GM23338 (cell line): ENCODE results near the gene ATP7A. TPM values are rescaled to one million over a fixed set of nuclear protein-coding genes. Genes with fewer than 3 reads are reported as not detected.

ENCODE experiments used
- ATAC-seq: fragments of 200-7000 bp; cut with Tn5 transposase; 3 replicates; pipeline ENCODE4 v1.9.1; 2020
- DNase-seq: peaks from one replicate; pipeline ENCODE4 v3.0.0-alpha.2; 2015; ENCODE audit warnings: low spot score
- H2AFZ ChIP-seq: fragments of 200-600 bp; sonication (generic); 2 replicates; pipeline ENCODE4 v1.8.0; 2016; ENCODE audit warnings: antibody characterized with exemption, mild to moderate bottlenecking, moderate library complexity
- H3F3A ChIP-seq: fragments of 200-600 bp; sonication (generic); replicated peaks from 2 replicates; pipeline ENCODE4 v1.8.0; 2017; ENCODE audit warnings: antibody characterized with exemption, mixed run types, low read depth
- H3K27ac ChIP-seq: fragments of 200-600 bp; sonication (generic); 2 replicates; pipeline ENCODE4 v1.6.1; 2016; ENCODE audit warnings: low read depth
- H3K27me3 ChIP-seq: fragments of 200-600 bp; sonication (generic); 2 replicates; pipeline ENCODE4 v1.8.0; 2016; ENCODE audit warnings: mild to moderate bottlenecking, mixed run types, moderate library complexity; ENCODE audit not compliant: insufficient read depth
- H3K36me3 ChIP-seq: fragments of 200-600 bp; sonication (generic); 2 replicates; pipeline ENCODE4 v1.8.0; 2016; ENCODE audit warnings: mild to moderate bottlenecking; ENCODE audit not compliant: insufficient read depth
- H3K4me1 ChIP-seq: fragments of 200-600 bp; sonication (generic); 2 replicates; pipeline ENCODE4 v1.8.0; 2016; ENCODE audit warnings: mild to moderate bottlenecking, moderate library complexity; ENCODE audit not compliant: insufficient read depth
- H3K4me2 ChIP-seq: fragments of 200-600 bp; sonication (generic); 2 replicates; pipeline ENCODE4 v1.7.1; 2017; ENCODE audit warnings: mixed run types
- H3K4me3 ChIP-seq: fragments of 200-600 bp; sonication (generic); 2 replicates; pipeline ENCODE4 v1.6.1; 2016; ENCODE audit warnings: mixed run types
- H3K79me2 ChIP-seq: fragments of 200-600 bp; sonication (generic); replicated peaks from 2 replicates; pipeline ENCODE4 v1.8.0; 2017; ENCODE audit warnings: mild to moderate bottlenecking; ENCODE audit not compliant: insufficient read depth
- H3K9me2 ChIP-seq: fragments of 200-600 bp; sonication (generic); 2 replicates; pipeline ENCODE4 v1.8.0; 2017; ENCODE audit not compliant: insufficient read depth
- H4K20me1 ChIP-seq: fragments of 200-600 bp; sonication (generic); replicated peaks from 2 replicates; pipeline ENCODE4 v1.8.0; 2017; ENCODE audit warnings: mild to moderate bottlenecking; ENCODE audit not compliant: insufficient read depth
- H3K27ac Mint-ChIP-seq: 2 replicates; pipeline ENCODE4 v1.8.0; 2020; ENCODE audit warnings: inconsistent platforms, mild to moderate bottlenecking, moderate library complexity, mixed read lengths
- H3K27me3 Mint-ChIP-seq: 3 replicates; pipeline ENCODE4 v1.8.0; 2022; ENCODE audit warnings: low read depth, mild to moderate bottlenecking, moderate library complexity, mixed read lengths, inconsistent platforms; ENCODE audit not compliant: insufficient read depth, poor library complexity
- H3K36me3 Mint-ChIP-seq: 3 replicates; pipeline ENCODE4 v1.8.0; 2021; ENCODE audit warnings: low read depth, mild to moderate bottlenecking, inconsistent platforms, moderate library complexity, mixed read lengths
- H3K4me1 Mint-ChIP-seq: 3 replicates; pipeline ENCODE4 v1.8.0; 2020; ENCODE audit warnings: mild to moderate bottlenecking, inconsistent platforms, mixed read lengths
- H3K4me3 Mint-ChIP-seq: 3 replicates; pipeline ENCODE4 v1.8.0; 2021; ENCODE audit warnings: moderate library complexity, mild to moderate bottlenecking, inconsistent platforms, mixed read lengths
- H3K9me3 Mint-ChIP-seq: 3 replicates; pipeline ENCODE4 v1.8.0; 2020; ENCODE audit warnings: moderate library complexity, mild to moderate bottlenecking, inconsistent platforms, mixed read lengths
- CTCF ChIP-seq, 2 experiments: fragments of 200-600 bp in 1 of 2; sonication (generic) in 1 of 2; conservative IDR thresholded peaks; 2 replicates each; pipeline versions ENCODE4 v1.5.1 to v1.6.1; 2016 to 2017; ENCODE audit warnings: antibody characterized with exemption in 2 of 2, low read depth in 2 of 2, mild to moderate bottlenecking in 2 of 2, moderate library complexity in 1 of 2
- ETS1 ChIP-seq: IDR thresholded peaks from 2 replicates; pipeline ENCODE4 v1.6.1; 2016; ENCODE audit warnings: antibody characterized with exemption
- EZH2 ChIP-seq: fragments of 200-600 bp; sonication (generic); IDR thresholded peaks from one replicate; pipeline ENCODE4 v1.8.0; 2017; ENCODE audit warnings: antibody characterized with exemption, mild to moderate bottlenecking, low read depth; ENCODE audit not compliant: unreplicated experiment
- JUNB ChIP-seq: IDR thresholded peaks from one replicate; pipeline ENCODE4 v1.6.1; 2016; ENCODE audit warnings: antibody characterized with exemption; ENCODE audit not compliant: unreplicated experiment
- NANOG ChIP-seq: IDR thresholded peaks from 2 replicates; pipeline ENCODE4 v1.6.1; 2016; ENCODE audit warnings: antibody characterized with exemption, borderline replicate concordance
- STAT1 ChIP-seq: IDR thresholded peaks from one replicate; pipeline ENCODE4 v1.6.1; 2016; ENCODE audit warnings: antibody characterized with exemption; ENCODE audit not compliant: unreplicated experiment
- polyA plus RNA-seq: library from polyadenylated mRNA; unstranded; fragments of >200 nt; fragmentation: Nextera tagmentation; extraction: Ambion mirVana; gene quantifications from 2 replicates; pipeline ENCODE4 v1.2.1, GENCODE V29; 2016
- total RNA-seq: library from RNA; depleted of rRNA; stranded (reverse); fragments of >200 nt; shearing (Covaris generic); gene quantifications from 2 replicates; pipeline ENCODE4 v1.2.3, GENCODE V29; 2014
- TF ChIP-seq, protein P1 (sequence below): fragments of 250-450 bp; sonication (Bioruptor Pico); IDR thresholded peaks from 2 replicates; pipeline ENCODE4 v1.5.0; 2020; ENCODE audit warnings: mild to moderate bottlenecking, moderate library complexity

The ATP7A gene
- total and polyA plus RNA-seq, 2 experiments from 2014 or later: 2.2 to 3.1 TPM

DNA sequence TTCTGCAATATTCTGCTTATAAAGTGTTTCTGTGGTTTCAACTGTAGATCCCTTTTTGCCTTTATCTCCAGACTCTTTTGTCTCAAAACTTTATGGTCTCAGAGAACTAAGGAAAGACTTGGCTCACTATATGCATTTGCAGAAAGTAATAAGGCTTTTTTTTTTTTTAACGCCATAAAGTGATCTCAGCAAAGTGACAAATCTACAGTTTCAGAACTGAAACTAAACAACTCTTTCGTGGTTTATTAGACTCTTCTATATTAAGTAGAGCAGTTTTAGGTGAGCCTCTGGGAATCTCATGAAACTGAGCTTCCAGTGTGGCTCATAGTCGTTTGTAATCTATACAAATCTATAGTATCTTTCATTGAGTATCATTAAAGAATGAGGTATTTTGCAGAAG is 15.3 kb downstream of the ATP7A start (continued):
- TF ChIP-seq, protein P1, sequence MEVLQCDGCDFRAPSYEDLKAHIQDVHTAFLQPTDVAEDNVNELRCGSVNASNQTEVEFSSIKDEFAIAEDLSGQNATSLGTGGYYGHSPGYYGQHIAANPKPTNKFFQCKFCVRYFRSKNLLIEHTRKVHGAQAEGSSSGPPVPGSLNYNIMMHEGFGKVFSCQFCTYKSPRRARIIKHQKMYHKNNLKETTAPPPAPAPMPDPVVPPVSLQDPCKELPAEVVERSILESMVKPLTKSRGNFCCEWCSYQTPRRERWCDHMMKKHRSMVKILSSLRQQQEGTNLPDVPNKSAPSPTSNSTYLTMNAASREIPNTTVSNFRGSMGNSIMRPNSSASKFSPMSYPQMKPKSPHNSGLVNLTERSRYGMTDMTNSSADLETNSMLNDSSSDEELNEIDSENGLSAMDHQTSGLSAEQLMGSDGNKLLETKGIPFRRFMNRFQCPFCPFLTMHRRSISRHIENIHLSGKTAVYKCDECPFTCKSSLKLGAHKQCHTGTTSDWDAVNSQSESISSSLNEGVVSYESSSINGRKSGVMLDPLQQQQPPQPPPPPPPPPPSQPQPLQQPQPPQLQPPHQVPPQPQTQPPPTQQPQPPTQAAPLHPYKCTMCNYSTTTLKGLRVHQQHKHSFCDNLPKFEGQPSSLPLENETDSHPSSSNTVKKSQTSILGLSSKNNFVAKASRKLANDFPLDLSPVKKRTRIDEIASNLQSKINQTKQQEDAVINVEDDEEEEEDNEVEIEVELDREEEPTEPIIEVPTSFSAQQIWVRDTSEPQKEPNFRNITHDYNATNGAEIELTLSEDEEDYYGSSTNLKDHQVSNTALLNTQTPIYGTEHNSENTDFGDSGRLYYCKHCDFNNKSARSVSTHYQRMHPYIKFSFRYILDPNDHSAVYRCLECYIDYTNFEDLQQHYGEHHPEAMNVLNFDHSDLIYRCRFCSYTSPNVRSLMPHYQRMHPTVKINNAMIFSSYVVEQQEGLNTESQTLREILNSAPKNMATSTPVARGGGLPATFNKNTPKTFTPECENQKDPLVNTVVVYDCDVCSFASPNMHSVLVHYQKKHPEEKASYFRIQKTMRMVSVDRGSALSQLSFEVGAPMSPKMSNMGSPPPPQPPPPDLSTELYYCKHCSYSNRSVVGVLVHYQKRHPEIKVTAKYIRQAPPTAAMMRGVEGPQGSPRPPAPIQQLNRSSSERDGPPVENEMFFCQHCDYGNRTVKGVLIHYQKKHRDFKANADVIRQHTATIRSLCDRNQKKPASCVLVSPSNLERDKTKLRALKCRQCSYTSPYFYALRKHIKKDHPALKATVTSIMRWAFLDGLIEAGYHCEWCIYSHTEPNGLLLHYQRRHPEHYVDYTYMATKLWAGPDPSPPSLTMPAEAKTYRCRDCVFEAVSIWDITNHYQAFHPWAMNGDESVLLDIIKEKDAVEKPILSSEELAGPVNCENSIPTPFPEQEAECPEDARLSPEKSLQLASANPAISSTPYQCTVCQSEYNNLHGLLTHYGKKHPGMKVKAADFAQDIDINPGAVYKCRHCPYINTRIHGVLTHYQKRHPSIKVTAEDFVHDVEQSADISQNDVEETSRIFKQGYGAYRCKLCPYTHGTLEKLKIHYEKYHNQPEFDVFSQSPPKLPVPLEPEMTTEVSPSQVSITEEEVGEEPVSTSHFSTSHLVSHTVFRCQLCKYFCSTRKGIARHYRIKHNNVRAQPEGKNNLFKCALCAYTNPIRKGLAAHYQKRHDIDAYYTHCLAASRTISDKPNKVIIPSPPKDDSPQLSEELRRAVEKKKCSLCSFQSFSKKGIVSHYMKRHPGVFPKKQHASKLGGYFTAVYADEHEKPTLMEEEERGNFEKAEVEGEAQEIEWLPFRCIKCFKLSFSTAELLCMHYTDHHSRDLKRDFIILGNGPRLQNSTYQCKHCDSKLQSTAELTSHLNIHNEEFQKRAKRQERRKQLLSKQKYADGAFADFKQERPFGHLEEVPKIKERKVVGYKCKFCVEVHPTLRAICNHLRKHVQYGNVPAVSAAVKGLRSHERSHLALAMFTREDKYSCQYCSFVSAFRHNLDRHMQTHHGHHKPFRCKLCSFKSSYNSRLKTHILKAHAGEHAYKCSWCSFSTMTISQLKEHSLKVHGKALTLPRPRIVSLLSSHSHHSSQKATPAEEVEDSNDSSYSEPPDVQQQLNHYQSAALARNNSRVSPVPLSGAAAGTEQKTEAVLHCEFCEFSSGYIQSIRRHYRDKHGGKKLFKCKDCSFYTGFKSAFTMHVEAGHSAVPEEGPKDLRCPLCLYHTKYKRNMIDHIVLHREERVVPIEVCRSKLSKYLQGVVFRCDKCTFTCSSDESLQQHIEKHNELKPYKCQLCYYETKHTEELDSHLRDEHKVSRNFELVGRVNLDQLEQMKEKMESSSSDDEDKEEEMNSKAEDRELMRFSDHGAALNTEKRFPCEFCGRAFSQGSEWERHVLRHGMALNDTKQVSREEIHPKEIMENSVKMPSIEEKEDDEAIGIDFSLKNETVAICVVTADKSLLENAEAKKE: no peak
- TF ChIP-seq CTCF (conservative IDR thresholded peaks at IDR 0.05; ENCODE audit: low read depth in 2 of 2): no peak
- TF ChIP-seq JUNB: no peak

DNA sequence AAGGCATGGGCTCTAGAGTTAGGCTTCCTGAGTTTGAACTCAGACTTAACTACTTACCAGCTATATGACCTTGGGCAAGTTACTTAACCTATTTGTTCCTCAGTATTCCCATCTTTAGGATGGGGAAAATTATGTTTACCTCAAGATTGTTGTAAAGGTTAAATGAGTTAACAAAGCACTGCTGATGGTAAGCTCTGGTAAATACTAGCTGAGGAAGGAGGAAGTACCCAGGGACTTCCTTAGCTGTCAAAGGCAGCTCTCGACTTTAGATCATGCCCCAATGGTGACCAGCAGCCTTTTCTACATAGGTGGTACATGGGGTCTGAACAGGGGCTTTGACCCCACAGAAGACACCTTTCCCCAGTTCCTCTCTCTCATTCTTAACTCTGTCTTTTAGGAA is 20.1 kb downstream of the ATP7A start:
- no peaks in the 10 kb centered on the region for H3K79me2 ChIP-seq
- ATAC-seq (no peak), DNase-seq (no peak)
- H3K4me2 ChIP-seq: no peak overlapping the region
- no peaks in the 10 kb centered on the region for H3K36me3 ChIP-seq
- Mint-ChIP-seq H3K27me3 (no peaks in the 10 kb centered on the region), H3K4me3 (no peak overlapping the region), H3K36me3 (peaks cover 5% of the 10 kb centered on the region; the same call in 1 of the 3 replicates), H3K27ac (no peak overlapping the region), H3K9me3 (peaks cover 4% of the 10 kb centered on the region; the same call in 2 of the 3 replicates), H3K4me1 (no peaks in the 10 kb centered on the region)
- no peak overlapping the region for H3K27ac ChIP-seq
- H3K27me3 ChIP-seq: no peaks in the 10 kb centered on the region
- H3K4me1 ChIP-seq: no peaks in the 10 kb centered on the region
- H2AFZ ChIP-seq: no peak overlapping the region
- no peak overlapping the region for H3K4me3 ChIP-seq
- TF ChIP-seq ETS1 (no peak), STAT1 (no peak), EZH2 (no peak), JUNB (no peak), NANOG (no peak)
- H4K20me1 ChIP-seq: no peaks in the 10 kb centered on the region
- H3K9me2 ChIP-seq: no peaks in the 10 kb centered on the region
- H3F3A ChIP-seq: no peaks in the 10 kb centered on the region
